Measurements from ENCODE around the gene AGXT2.

The AGXT2 gene

GRCh38 chr5:35047785-35048404 lies at the start of gene AGXT2:
Gene AGXT2, minus strand, starts transcription at chr5:35047949. Its CDS starts 57 bp downstream, at chr5:35047892.
- DNase-seq: no peak

- DNase-seq: no peak
Observed at GRCh38 chr5:35096932-35097331, 49.2 kb upstream of the AGXT2 start.

GRCh38 chr5:35096216-35096615 lies 48.5 kb upstream of the AGXT2 start:
- DNase-seq: no peak

GRCh38 chr5:35095366-35095765 lies 47.6 kb upstream of the AGXT2 start:
- no peak for DNase-seq

- DNase-seq: no peak
Observed at GRCh38 chr5:35094948-35095347, 47.2 kb upstream of the AGXT2 start.

- DNase-seq: no peak
Observed at GRCh38 chr5:35092703-35093102, 45.0 kb upstream of the AGXT2 start.

GRCh38 chr5:35091704-35092103 lies 44.0 kb upstream of the AGXT2 start:
- no peak for DNase-seq

- no peak for DNase-seq
Observed at GRCh38 chr5:35089334-35090314, 41.9 kb upstream of the AGXT2 start.

GRCh38 chr5:35087991-35088390 lies 40.2 kb upstream of the AGXT2 start:
- no peak for DNase-seq

GRCh38 chr5:35083150-35083549 lies 35.4 kb upstream of the AGXT2 start:
- DNase-seq: no peak

- no peak for DNase-seq
Observed at GRCh38 chr5:35082530-35082929, 34.8 kb upstream of the AGXT2 start.

- DNase-seq: no peak
Observed at GRCh38 chr5:35081134-35081533, 33.4 kb upstream of the AGXT2 start.

GRCh38 chr5:35073160-35073559 lies 25.4 kb upstream of the AGXT2 start:
- no peak for DNase-seq

GRCh38 chr5:35069188-35069587 lies 21.4 kb upstream of the AGXT2 start:
- no peak for DNase-seq

GRCh38 chr5:35067985-35068384 lies 20.2 kb upstream of the AGXT2 start:
- DNase-seq: no peak

GRCh38 chr5:35066260-35066795 lies 18.6 kb upstream of the AGXT2 start:
- no peak for DNase-seq

GRCh38 chr5:35063414-35063813 lies 15.7 kb upstream of the AGXT2 start:
- no peak for DNase-seq

- DNase-seq: no peak
Observed at GRCh38 chr5:35061211-35061770, 13.5 kb upstream of the AGXT2 start.

- no peak for DNase-seq
Observed at GRCh38 chr5:35060236-35060635, 12.5 kb upstream of the AGXT2 start.

GRCh38 chr5:35059251-35059650 lies 11.5 kb upstream of the AGXT2 start:
- DNase-seq: no peak

- no peak for DNase-seq
Observed at GRCh38 chr5:35058374-35058788, 10.6 kb upstream of the AGXT2 start.

GRCh38 chr5:35056686-35057085 lies 8.9 kb upstream of the AGXT2 start:
- DNase-seq: no peak

- DNase-seq: no peak
Observed at GRCh38 chr5:35052838-35053237, 5.1 kb upstream of the AGXT2 start.

Data from cortex of kidney (tissue), 1 donor.